SK-N-SH (cell line): ENCODE results near the gene ASB3. TPM values are rescaled to one million over a fixed set of nuclear protein-coding genes. Genes with fewer than 3 reads are reported as not detected.

Source experiments
- CTCF ChIA-PET: fragments of 300-600, 350-600 bp; formaldehyde crosslinking; extraction: SDS; loops from one replicate; lab custom pipeline; 2021; lab: Yijun Ruan, JAX
- POLR2A ChIA-PET: fragments of 350-600 bp; sonication (Branson Sonifier 250); formaldehyde crosslinking; extraction: SDS; loops from one replicate; lab custom pipeline; 2020; ENCODE audit warnings: antibody characterized with exemption, inconsistent platforms; lab: Yijun Ruan, JAX
- DNase-seq: peaks from one replicate; pipeline ENCODE4 v3.0.0; 2012
- H2AFZ ChIP-seq: fragments of 200-600 bp; sonication (generic); 2 replicates; pipeline ENCODE4 v1.8.1; 2016; ENCODE audit warnings: antibody characterized with exemption, mild to moderate bottlenecking, low read depth
- H3F3A ChIP-seq: fragments of 200-600 bp; sonication (generic); replicated peaks from 2 replicates; pipeline ENCODE3; 2016; ENCODE audit warnings: antibody characterized with exemption, mild to moderate bottlenecking; ENCODE audit not compliant: insufficient read depth
- H3K27ac ChIP-seq, 2 experiments: fragments of 200-500 bp in 1 of 2; fragments of 200-600 bp in 1 of 2; sonication (Bioruptor generic) in 1 of 2; sonication (generic), shearing (Covaris generic) in 1 of 2; 2 replicates each; pipeline versions ENCODE4 v1.5.1 to v1.6.1; 2014 to 2016; ENCODE audit warnings: low read depth in 2 of 2, inconsistent platforms in 1 of 2, low read length in 1 of 2, mild to moderate bottlenecking in 1 of 2, mixed read lengths in 1 of 2
- H3K27me3 ChIP-seq: fragments of 200-600 bp; sonication (generic), shearing (Covaris generic); 2 replicates; pipeline ENCODE4 v1.6.1; 2016; ENCODE audit warnings: mixed run types; ENCODE audit not compliant: insufficient read depth
- H3K36me3 ChIP-seq, 2 experiments: fragments of 200-500 bp in 1 of 2; fragments of 200-600 bp in 1 of 2; sonication (Bioruptor generic) in 1 of 2; sonication (generic) in 1 of 2; replicated peaks in 1 of 2; 2 replicates each; pipeline versions ENCODE3 to v1.5.1; 2014 to 2016; ENCODE audit warnings: low read length in 1 of 2, mild to moderate bottlenecking in 1 of 2; ENCODE audit not compliant: insufficient read depth in 2 of 2, control insufficient read depth in 1 of 2
- H3K4me1 ChIP-seq, 2 experiments: fragments of 200-500 bp in 1 of 2; fragments of 200-600 bp in 1 of 2; sonication (Bioruptor generic) in 1 of 2; sonication (generic), shearing (Covaris generic) in 1 of 2; 2 replicates each; pipeline versions ENCODE4 v1.5.1 to v1.6.1; 2014 to 2016; ENCODE audit warnings: low read depth in 1 of 2, low read length in 1 of 2, mixed run types in 1 of 2; ENCODE audit not compliant: insufficient read depth in 2 of 2, control insufficient read depth in 1 of 2
- H3K4me2 ChIP-seq: fragments of 200-600 bp; sonication (generic), shearing (Covaris generic); 2 replicates; pipeline ENCODE4 v1.6.1; 2017; ENCODE audit warnings: mixed run types
- H3K4me3 ChIP-seq, 2 experiments: fragments of 200-500 bp in 1 of 2; fragments of 200-600 bp in 1 of 2; sonication (Bioruptor generic) in 1 of 2; sonication (generic), shearing (Covaris generic) in 1 of 2; 2 replicates each; pipeline versions ENCODE4 v1.5.1 to v1.8.1; 2014 to 2016; ENCODE audit warnings: low read depth in 2 of 2, inconsistent platforms in 1 of 2, low read length in 1 of 2, mild to moderate bottlenecking in 1 of 2, mixed read lengths in 1 of 2, moderate library complexity in 1 of 2
- H3K79me2 ChIP-seq: fragments of 200-600 bp; sonication (generic); 2 replicates; pipeline ENCODE4 v1.8.1; 2017; ENCODE audit warnings: mild to moderate bottlenecking; ENCODE audit not compliant: insufficient read depth
- H3K9ac ChIP-seq: fragments of 200-600 bp; sonication (generic); 2 replicates; pipeline ENCODE4 v1.6.1; 2017; ENCODE audit warnings: mixed run types
- H3K9me2 ChIP-seq: fragments of 200-600 bp; sonication (generic); 2 replicates; pipeline ENCODE4 v1.6.1; 2017; ENCODE audit warnings: mixed run types
- H3K9me3 ChIP-seq: fragments of 200-600 bp; sonication (generic); 2 replicates; pipeline ENCODE4 v1.6.1; 2017; ENCODE audit warnings: mixed run types, mild to moderate bottlenecking, moderate library complexity
- H4K20me1 ChIP-seq: fragments of 200-600 bp; sonication (generic); 2 replicates; pipeline ENCODE4 v1.6.1; 2017; ENCODE audit warnings: mild to moderate bottlenecking, mixed run types; ENCODE audit not compliant: insufficient read depth
- CTCF ChIP-seq: fragments of 200-600 bp; sonication (generic); IDR thresholded peaks from 2 replicates; pipeline ENCODE4 v1.6.1; 2017; ENCODE audit warnings: antibody characterized with exemption, mild to moderate bottlenecking, moderate library complexity
- ELF1 ChIP-seq: IDR thresholded peaks from 2 replicates; pipeline ENCODE4 v1.4.0; 2012
- EZH2phosphoT487 ChIP-seq: fragments of 200-600 bp; sonication (generic); IDR thresholded peaks from 2 replicates; pipeline ENCODE4 v1.6.1; 2017; ENCODE audit warnings: low read depth, mixed run types, mild to moderate bottlenecking, antibody characterized with exemption, moderate library complexity, borderline replicate concordance
- FOSL2 ChIP-seq: IDR thresholded peaks from 2 replicates; pipeline ENCODE4 v1.4.0; 2012; ENCODE audit warnings: low read depth, mild to moderate bottlenecking, moderate library complexity, borderline replicate concordance
- FOXJ3 ChIP-seq: sonication (generic); formaldehyde crosslinking; IDR thresholded peaks from 2 replicates; pipeline ENCODE4 v1.5.1; 2020; ENCODE audit warnings: mild to moderate bottlenecking, missing genetic modification reagents
- GABPA ChIP-seq: IDR thresholded peaks from 2 replicates; pipeline ENCODE4 v1.4.0; 2012; ENCODE audit warnings: low read depth, mild to moderate bottlenecking
- IRF3 ChIP-seq: fragments of 150-350 bp; IDR thresholded peaks from 2 replicates; pipeline ENCODE4 v1.6.1; 2016; ENCODE audit warnings: mild to moderate bottlenecking, low read depth, low read length
- MAX ChIP-seq: IDR thresholded peaks from 2 replicates; pipeline ENCODE4 v1.4.0; 2012; ENCODE audit warnings: low read depth
- MEF2A ChIP-seq: IDR thresholded peaks from 2 replicates; pipeline ENCODE4 v1.4.0; 2012; ENCODE audit warnings: low read depth, borderline replicate concordance
- NRF1 ChIP-seq: IDR thresholded peaks from 2 replicates; pipeline ENCODE4 v1.6.1; 2012; ENCODE audit warnings: low read depth, mild to moderate bottlenecking, low read length
- PBX3 ChIP-seq: IDR thresholded peaks from 2 replicates; pipeline ENCODE4; 2012
- RAD21 ChIP-seq: IDR thresholded peaks from 2 replicates; pipeline ENCODE4 v1.6.1; 2012; ENCODE audit warnings: mild to moderate bottlenecking, low read length
- RCOR1 ChIP-seq: fragments of 150-350 bp; IDR thresholded peaks from 2 replicates; pipeline ENCODE4 v1.6.1; 2017; ENCODE audit warnings: antibody characterized with exemption, low read length
- RFX5 ChIP-seq: IDR thresholded peaks from 2 replicates; pipeline ENCODE4 v1.6.1; 2012; ENCODE audit warnings: mild to moderate bottlenecking, improper control_type of control experiment, low read length
- RXRA ChIP-seq: IDR thresholded peaks from 2 replicates; pipeline ENCODE4 v1.4.0; 2012; ENCODE audit warnings: low read depth, mild to moderate bottlenecking, borderline replicate concordance
- SIN3A ChIP-seq: IDR thresholded peaks from 2 replicates; pipeline ENCODE4 v1.6.1; 2012; ENCODE audit warnings: low read depth, mild to moderate bottlenecking, low read length, moderate library complexity, borderline replicate concordance
- TEAD4 ChIP-seq: IDR thresholded peaks from 2 replicates; pipeline ENCODE4 v1.4.0; 2012; ENCODE audit warnings: mild to moderate bottlenecking, borderline replicate concordance; ENCODE audit not compliant: insufficient read depth
- USF1 ChIP-seq: IDR thresholded peaks from 2 replicates; pipeline ENCODE4 v1.4.0; 2012; ENCODE audit warnings: low read depth, borderline replicate concordance
- YY1 ChIP-seq: IDR thresholded peaks from 2 replicates; pipeline ENCODE4 v1.4.0; 2012; ENCODE audit warnings: low read depth, mild to moderate bottlenecking
- ZBTB33 ChIP-seq: IDR thresholded peaks from 2 replicates; pipeline ENCODE4 v1.4.0; 2012; ENCODE audit warnings: low read depth, borderline replicate concordance
- WGBS: methylation state at CpG from one replicate; pipeline ENCODE4 v1.1.6; 2017; ENCODE audit warnings: low lambda C conversion rate; 5-methylcytosine and 5-hydroxymethylcytosine counted together
- polyA plus RNA-seq, 3 experiments: library from polyadenylated mRNA; depleted of rRNA; stranded (reverse); fragments of >200 nt; gene quantifications; 2 replicates each; pipeline ENCODE4 v1.2.3, GENCODE V29; 2012

The ASB3 gene
- polyA plus RNA-seq, 1 of the 3 experiments (the other 2 are of a cell fraction) = 16.2 TPM

GRCh38 chr2:53777134-53777533 lies 9.6 kb downstream of the ASB3 start:
- ChIA-PET CTCF (interaction anchor here (1.3 to 1.6 kb wide), 2 partner anchors 9 to 10 kb away, joined by 3 read pairs; no protein-coding TSS in a partner anchor), POLR2A (no interaction called here)
- no peaks in the 10 kb centered on the region for H3K9me3 ChIP-seq
- H3K36me3 ChIP-seq = peaks cover 9 to 17% of the 10 kb centered on the region in 2 experiments
- WGBS = 79% methylated on average over 1 of the region's 1 CpG
- H3K27me3 ChIP-seq = no peaks in the 10 kb centered on the region
- H3K79me2 ChIP-seq = peaks cover 88% of the 10 kb centered on the region
- H4K20me1 ChIP-seq = no peaks in the 10 kb centered on the region
- H3F3A ChIP-seq = no peaks in the 10 kb centered on the region
- no peak overlapping the region for H3K4me3 ChIP-seq
- no peak overlapping the region for H2AFZ ChIP-seq
- H3K4me1 ChIP-seq = 0 out of 4 replicates have a peak, but pooled peaks cover 0 to 5% of the 10 kb centered on the region in 2 experiments
- no peak overlapping the region for H3K27ac ChIP-seq
- no peak overlapping the region for H3K9ac ChIP-seq
- TF ChIP-seq MAX (no peak), RFX5 (no peak), SIN3A (no peak), FOXJ3 (CRISPR knock-in tag) (no peak), RAD21 (no peak), RXRA (no peak), EZH2phosphoT487 (no peak), TEAD4 (no peak), RCOR1 (no peak), ELF1 (no peak), IRF3 (no peak), GABPA (no peak), CTCF (no peak), PBX3 (no peak), YY1 (no peak), ZBTB33 (no peak), USF1 (no peak), FOSL2 (no peak), NRF1 (no peak), MEF2A (no peak)
- no peak for DNase-seq
- no peak overlapping the region for H3K4me2 ChIP-seq
- H3K9me2 ChIP-seq = no peaks in the 10 kb centered on the region
